ENCODE results near the gene ITPKC. TPM values are rescaled to one million over a fixed set of nuclear protein-coding genes. Genes with fewer than 3 reads are reported as not detected.

Gene ITPKC
- total and polyA plus RNA-seq, 10 of the 15 experiments (the other 5 are each of a cell fraction or from before 2014, with no cell fraction given), result 0.03 to 6.4 (median 3.5) TPM

- TF ChIP-seq WRNIP1 (IDR thresholded peaks at IDR 0.05; ENCODE audit: borderline replicate concordance, low read depth, low read length), result no peak
- no peak for TF ChIP-seq ZNF274 (IDR thresholded peaks at IDR 0.05; ENCODE audit: insufficient read depth, insufficient read length)
- TF ChIP-seq SKIL (IDR thresholded peaks at IDR 0.05; ENCODE audit: low read depth, poor library complexity, severe bottlenecking), result no peak
- TF ChIP-seq HDGF (IDR thresholded peaks at IDR 0.05), result no peak
- no peak for TF ChIP-seq ZZZ3 (IDR thresholded peaks at IDR 0.05; ENCODE audit: control insufficient read depth, insufficient read length, low read depth)
- TF ChIP-seq, protein P1, sequence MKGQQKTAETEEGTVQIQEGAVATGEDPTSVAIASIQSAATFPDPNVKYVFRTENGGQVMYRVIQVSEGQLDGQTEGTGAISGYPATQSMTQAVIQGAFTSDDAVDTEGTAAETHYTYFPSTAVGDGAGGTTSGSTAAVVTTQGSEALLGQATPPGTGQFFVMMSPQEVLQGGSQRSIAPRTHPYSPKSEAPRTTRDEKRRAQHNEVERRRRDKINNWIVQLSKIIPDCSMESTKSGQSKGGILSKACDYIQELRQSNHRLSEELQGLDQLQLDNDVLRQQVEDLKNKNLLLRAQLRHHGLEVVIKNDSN (IDR thresholded peaks at IDR 0.05; ENCODE audit: borderline replicate concordance, extremely low read length, insufficient read depth, low read depth, low read length), result no peak
- no peak for TF ChIP-seq SMAD5 (IDR thresholded peaks at IDR 0.05; ENCODE audit: low read depth)
- TF ChIP-seq CREB1 (IDR thresholded peaks at IDR 0.05; ENCODE audit: low read depth), result no peak
- no peak for TF ChIP-seq EGR1 (IDR thresholded peaks at IDR 0.05; ENCODE audit: borderline replicate concordance in 1 of 2, low read depth in 2 of 2, low read length in 2 of 2)
- TF ChIP-seq CBFB (IDR thresholded peaks at IDR 0.05; ENCODE audit: low read depth), result no peak
These were observed 19.9 kb upstream of the ITPKC start (continued) for GRCh38 chr19:40697007-40697406.

GRCh38 chr19:40700083-40700482 is 16.8 kb upstream of the ITPKC start:
- DNase-seq (ENCODE audit: low read depth, low spot score) (no peak), ATAC-seq (no peak), FAIRE-seq (no peak)
- TF ChIP-seq, protein P2, sequence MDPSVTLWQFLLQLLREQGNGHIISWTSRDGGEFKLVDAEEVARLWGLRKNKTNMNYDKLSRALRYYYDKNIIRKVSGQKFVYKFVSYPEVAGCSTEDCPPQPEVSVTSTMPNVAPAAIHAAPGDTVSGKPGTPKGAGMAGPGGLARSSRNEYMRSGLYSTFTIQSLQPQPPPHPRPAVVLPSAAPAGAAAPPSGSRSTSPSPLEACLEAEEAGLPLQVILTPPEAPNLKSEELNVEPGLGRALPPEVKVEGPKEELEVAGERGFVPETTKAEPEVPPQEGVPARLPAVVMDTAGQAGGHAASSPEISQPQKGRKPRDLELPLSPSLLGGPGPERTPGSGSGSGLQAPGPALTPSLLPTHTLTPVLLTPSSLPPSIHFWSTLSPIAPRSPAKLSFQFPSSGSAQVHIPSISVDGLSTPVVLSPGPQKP (IDR thresholded peaks at IDR 0.05; ENCODE audit: low read depth, low read length), result no peak
- no peak for TF ChIP-seq RUNX3 (IDR thresholded peaks at IDR 0.05; ENCODE audit: low read length)
- H2AFZ ChIP-seq (ENCODE audit: control insufficient read depth, low read depth, low read length), result no peak overlapping the region
- no peak overlapping the region for H3K9ac ChIP-seq (ENCODE audit: control insufficient read depth, insufficient read depth, low read length)
- ChIA-PET RAD21 (ENCODE audit: unreplicated experiment) (interaction anchor here (0.8 to 1.1 kb wide), 2 partner anchors 35 to 120 kb away, joined by 3 read pairs; no protein-coding TSS in a partner anchor), POLR2A (no interaction called here), CTCF (interaction anchor here (0.8 to 1.0 kb wide), 2 partner anchors 119 to 120 kb away, joined by 3 read pairs; no protein-coding TSS in a partner anchor), SMC1A (ENCODE audit: uncharacterized antibody, unreplicated experiment) (interaction anchor here (1.4 kb wide), 1 partner anchor 37 kb away, joined by 3 read pairs; no protein-coding TSS in a partner anchor)
- no peaks in the 10 kb centered on the region for H3K4me1 ChIP-seq (ENCODE audit: control insufficient read depth, insufficient read depth, low read length)
- no peaks in the 10 kb centered on the region for H3K79me2 ChIP-seq (ENCODE audit: control insufficient read depth, insufficient read depth, low read length)
- intact Hi-C loops (cut with micrococcal nuclease; ENCODE audit: unreplicated experiment) (no loop called here), in situ Hi-C loops (cut with MboI) (no loop called here)
- H3K4me3 ChIP-seq, result no peak overlapping the region
- no peak overlapping the region for H3K27ac ChIP-seq (ENCODE audit: control insufficient read depth, insufficient read depth)
- no TSS peak for BruUV-seq (replicated peaks)
- no peaks in the 10 kb centered on the region for H3K9me3 ChIP-seq (replicated peaks; ENCODE audit: control insufficient read depth, insufficient read depth, low read length)
- no peaks in the 10 kb centered on the region for H4K20me1 ChIP-seq (ENCODE audit: control insufficient read depth, insufficient read depth)
- peaks cover 3 to 5% of the 10 kb centered on the region in 2 experiments for H3K36me3 ChIP-seq (ENCODE audit: control insufficient read depth in 2 of 2, insufficient read depth in 2 of 2, low read length in 1 of 2)
- 94% methylated on average over 9 of the region's 9 CpGs for whole genome bisulfite sequencing (ENCODE audit: insufficient coverage, insufficient replicate concordance, low lambda C conversion rate, missing lambda C conversion rate)
- no peak overlapping the region for H3K4me2 ChIP-seq (ENCODE audit: control insufficient read depth, insufficient read depth)
- H3K27me3 ChIP-seq (replicated peaks in 1 of 2; ENCODE audit: control insufficient read depth in 2 of 2, insufficient read depth in 2 of 2, low read length in 1 of 2), result no peaks in the 10 kb centered on the region

All from GM12878 (cell line).